Esophagus squamous epithelium (tissue), 5 donors: ENCODE measurements around the gene SPEN. TPM values are rescaled to one million over a fixed set of nuclear protein-coding genes. Genes with fewer than 3 reads are reported as not detected.

Experiments used
- DNase-seq: peaks from one replicate; lab custom pipeline; 2025; lab: John Stamatoyannopoulos, UW
- H3K27ac ChIP-seq, 4 donors: fragments of 200-600 bp; sonication (generic); one replicate each; pipeline ENCODE4 v1.5.1; 2016 to 2019; ENCODE audit warnings: mild to moderate bottlenecking in 1 of 4
- H3K27me3 ChIP-seq, 4 donors: fragments of 200-600 bp; sonication (generic); 1 replicate in 3 of 4; 2 replicates in 1 of 4; pipeline versions ENCODE4 v1.5.1 to v1.6.0; 2017 to 2021; ENCODE audit warnings: antibody characterized with exemption in 1 of 4
- H3K36me3 ChIP-seq, 3 donors: fragments of 200-600 bp; sonication (generic); one replicate each; pipeline ENCODE4 v1.5.1; 2016 to 2019
- H3K4me1 ChIP-seq, 3 donors: fragments of 200-600 bp; sonication (generic); one replicate each; pipeline ENCODE4 v1.5.1; 2017 to 2019
- H3K4me3 ChIP-seq, 4 donors: fragments of 200-600 bp; sonication (generic); 1 replicate in 3 of 4; 2 replicates in 1 of 4; pipeline ENCODE4 v1.5.1; 2016 to 2019; ENCODE audit warnings: mild to moderate bottlenecking in 2 of 4, moderate library complexity in 1 of 4
- H3K9me3 ChIP-seq, 3 donors: fragments of 200-600 bp; sonication (generic); one replicate each; pipeline ENCODE4 v1.5.1; 2016 to 2019
- POLR2A ChIP-seq, 4 donors: fragments of 450-650 bp; IDR thresholded peaks; one replicate each; pipeline ENCODE4 v1.6.1; 2017; ENCODE audit warnings: antibody characterized with exemption in 4 of 4, mild to moderate bottlenecking in 4 of 4, moderate library complexity in 3 of 4
- WGBS, 2 donors: methylation state at CpG; one replicate each; pipeline ENCODE4 v1.1.5; 2018; 5-methylcytosine and 5-hydroxymethylcytosine counted together
- intact Hi-C: fragments of 100-400 bp; cut with DNase I; formaldehyde crosslinking; loops from one replicate; pipeline ENCODE4 v1.15.0; 2022
- total RNA-seq, 4 donors: library from RNA; depleted of rRNA; stranded (reverse); fragments of >200 nt; gene quantifications; one replicate each; pipeline ENCODE4 v1.1.0, GENCODE V29; 2016
- TF ChIP-seq, protein P1 (sequence below), 6 experiments: fragments of 450-650 bp in 4 of 6; fragments of 200-600 bp in 2 of 6; sonication (generic) in 2 of 6; IDR thresholded peaks; one replicate each; pipeline ENCODE4 v1.5.1; 2016 to 2019; ENCODE audit warnings: antibody characterized with exemption in 6 of 6, mild to moderate bottlenecking in 4 of 6, moderate library complexity in 4 of 6
- donor health status: DM: yes; HTN: yes; CAD: no.

The SPEN gene
- total RNA-seq, 4 donors from 2014 or later: 22.4 to 36.0 (median 30.5) TPM

GRCh38 chr1:15856888-15857287, 9.4 kb downstream of the SPEN start:
- no peak overlapping the region for H3K4me3 ChIP-seq
- no peaks in the 10 kb centered on the region for H3K9me3 ChIP-seq
- H3K36me3 ChIP-seq: peaks cover 0 to 7% (median 0%) of the 10 kb centered on the region in 3 donors
- no peaks in the 10 kb centered on the region for H3K27me3 ChIP-seq
- no peak for DNase-seq
- H3K27ac ChIP-seq: no peak overlapping the region
- intact Hi-C loops: no loop called here
- 90 to 93% methylated on average over 4 to 5 of the region's 5 CpGs for WGBS, 2 donors
- TF ChIP-seq POLR2A (IDR thresholded peaks at IDR 0.05): no peak
- TF ChIP-seq, protein P1, sequence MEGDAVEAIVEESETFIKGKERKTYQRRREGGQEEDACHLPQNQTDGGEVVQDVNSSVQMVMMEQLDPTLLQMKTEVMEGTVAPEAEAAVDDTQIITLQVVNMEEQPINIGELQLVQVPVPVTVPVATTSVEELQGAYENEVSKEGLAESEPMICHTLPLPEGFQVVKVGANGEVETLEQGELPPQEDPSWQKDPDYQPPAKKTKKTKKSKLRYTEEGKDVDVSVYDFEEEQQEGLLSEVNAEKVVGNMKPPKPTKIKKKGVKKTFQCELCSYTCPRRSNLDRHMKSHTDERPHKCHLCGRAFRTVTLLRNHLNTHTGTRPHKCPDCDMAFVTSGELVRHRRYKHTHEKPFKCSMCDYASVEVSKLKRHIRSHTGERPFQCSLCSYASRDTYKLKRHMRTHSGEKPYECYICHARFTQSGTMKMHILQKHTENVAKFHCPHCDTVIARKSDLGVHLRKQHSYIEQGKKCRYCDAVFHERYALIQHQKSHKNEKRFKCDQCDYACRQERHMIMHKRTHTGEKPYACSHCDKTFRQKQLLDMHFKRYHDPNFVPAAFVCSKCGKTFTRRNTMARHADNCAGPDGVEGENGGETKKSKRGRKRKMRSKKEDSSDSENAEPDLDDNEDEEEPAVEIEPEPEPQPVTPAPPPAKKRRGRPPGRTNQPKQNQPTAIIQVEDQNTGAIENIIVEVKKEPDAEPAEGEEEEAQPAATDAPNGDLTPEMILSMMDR (IDR thresholded peaks at IDR 0.05): no peak
- peaks cover 7 to 77% (median 18%) of the 10 kb centered on the region in 3 donors for H3K4me1 ChIP-seq

GRCh38 chr1:15858069-15858670, 10.7 kb downstream of the SPEN start:
- H3K27ac ChIP-seq: peak overlapping the region in 1 of 4 donors; percentile 17
- H3K9me3 ChIP-seq: no peaks in the 10 kb centered on the region
- no peak for DNase-seq
- H3K4me3 ChIP-seq: no peak overlapping the region
- TF ChIP-seq, protein P1 (IDR thresholded peaks at IDR 0.05): no peak
- TF ChIP-seq POLR2A (IDR thresholded peaks at IDR 0.05): no peak
- WGBS, 2 donors: 71 to 80% methylated on average over 6 of the region's 6 CpGs
- peaks cover 5 to 75% (median 18%) of the 10 kb centered on the region in 3 donors for H3K4me1 ChIP-seq
- no peaks in the 10 kb centered on the region for H3K27me3 ChIP-seq
- intact Hi-C loops: no loop called here
- H3K36me3 ChIP-seq: peaks cover 0 to 2% (median 0%) of the 10 kb centered on the region in 3 donors

GRCh38 chr1:15858672-15859372, 11.3 kb downstream of the SPEN start:
- no peak overlapping the region for H3K4me3 ChIP-seq
- no peaks in the 10 kb centered on the region for H3K36me3 ChIP-seq
- H3K27ac ChIP-seq: no peak overlapping the region
- H3K4me1 ChIP-seq: peaks cover 5 to 68% (median 17%) of the 10 kb centered on the region in 3 donors
- no peaks in the 10 kb centered on the region for H3K27me3 ChIP-seq
- 82 to 89% methylated on average over 8 of the region's 8 CpGs for WGBS, 2 donors
- no peaks in the 10 kb centered on the region for H3K9me3 ChIP-seq
- intact Hi-C loops: no loop called here
- TF ChIP-seq, protein P1 (IDR thresholded peaks at IDR 0.05): no peak
- no peak for TF ChIP-seq POLR2A (IDR thresholded peaks at IDR 0.05)
- no peak for DNase-seq

DNA sequence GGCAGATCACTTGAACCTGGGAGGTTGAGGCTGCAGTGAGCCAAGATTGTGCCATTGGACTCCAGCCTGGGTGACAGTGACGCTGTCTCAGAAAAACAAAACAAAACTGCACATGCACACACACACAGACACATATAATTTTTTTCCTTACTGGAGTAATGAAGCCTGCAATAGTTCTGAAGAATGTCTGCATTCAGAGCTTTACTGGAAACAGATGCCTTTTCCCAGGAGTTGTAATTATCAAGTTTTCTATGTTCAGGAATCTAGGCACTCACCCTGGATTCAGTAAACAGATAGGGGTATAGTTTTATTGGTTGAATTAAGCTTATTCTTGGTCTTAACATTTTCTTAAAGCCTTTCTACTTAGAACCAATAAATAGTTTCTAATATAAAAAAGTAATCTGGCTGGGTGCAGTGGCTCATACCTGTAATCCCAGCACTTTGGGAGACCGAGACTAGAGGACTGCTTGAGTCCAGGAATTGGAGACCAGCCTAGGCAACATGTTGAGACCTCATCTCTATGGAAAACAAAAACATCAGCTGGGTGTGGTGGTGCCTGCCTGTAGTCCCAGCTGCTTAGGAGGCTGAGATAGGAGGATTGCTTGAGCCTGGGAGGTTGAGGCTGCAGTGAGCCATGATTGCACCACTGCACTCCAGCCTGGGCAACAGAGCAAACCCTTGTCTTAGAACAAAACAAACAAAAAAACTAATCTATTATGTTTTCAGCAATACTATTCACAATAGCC, 15.8 kb downstream of the SPEN start:
- Histone ChIP-seq H3K27me3 (no peaks in the 10 kb centered on the region), H3K4me1 (peaks cover 0 to 50% (median 17%) of the 10 kb centered on the region in 3 donors), H3K9me3 (no peaks in the 10 kb centered on the region), H3K4me3 (no peak overlapping the region), H3K36me3 (no peaks in the 10 kb centered on the region), H3K27ac (no peak overlapping the region)
- intact Hi-C loops: no loop called here
- TF ChIP-seq, protein P1 (IDR thresholded peaks at IDR 0.05): no peak
- no peak for TF ChIP-seq POLR2A (IDR thresholded peaks at IDR 0.05)
- no peak for DNase-seq
- 90 to 100% methylated on average over 2 of the region's 2 CpGs for WGBS, 2 donors
